GM18519 (cell line): ENCODE data around the gene C2orf15.
"Not testable (repeated sequence)": the region's sequence is repeated elsewhere in the genome, so short reads cannot be mapped to it uniquely, and the experiment has no call there.

ENCODE experiments used
- ATAC-seq: cut with Tn5 transposase; IDR thresholded peaks from one replicate; pipeline ENCODE4 v1.9.1; 2021; ENCODE audit warnings: mild to moderate bottlenecking, moderate library complexity; ENCODE audit not compliant: unreplicated experiment, low FRiP score

C2orf15 gene

GRCh38 chr2:99159594-99159993 is 18.1 kb downstream of the C2orf15 start:
- ATAC-seq: no peak

- no peak for ATAC-seq
These were observed 24.7 kb downstream of the C2orf15 start for GRCh38 chr2:99166218-99166617.

- no peak for ATAC-seq
These were observed 28.0 kb downstream of the C2orf15 start for GRCh38 chr2:99169534-99169933.

- ATAC-seq: no peak
These were observed 30.1 kb downstream of the C2orf15 start for GRCh38 chr2:99171377-99172140.

GRCh38 chr2:99180755-99181623 is 39.5 kb downstream of the C2orf15 start, which contains the start of the genes MITD1 and MRPL30:
MITD1 (minus strand) TSS chr2:99181058; CDS start chr2:99180981, 77 bp downstream.
MRPL30 (plus strand) TSS chr2:99181184; CDS start chr2:99186204, 5,020 bp downstream.
- ATAC-seq: peak; percentile 68

GRCh38 chr2:99181624-99182000 is 40.1 kb downstream of the C2orf15 start:
- ATAC-seq: no peak

- ATAC-seq: no peak
These were observed 41.5 kb downstream of the C2orf15 start for GRCh38 chr2:99183025-99183424.

- ATAC-seq: no peak
These were observed 43.3 kb downstream of the C2orf15 start for GRCh38 chr2:99184811-99185210.

GRCh38 chr2:99187011-99187410 is 45.5 kb downstream of the C2orf15 start:
- no peak for ATAC-seq

- ATAC-seq: no peak
These were observed 46.9 kb downstream of the C2orf15 start for GRCh38 chr2:99188357-99188756.

- no peak for ATAC-seq
These were observed 49.0 kb downstream of the C2orf15 start for GRCh38 chr2:99190548-99190947.

GRCh38 chr2:99192364-99192763 is 50.9 kb downstream of the C2orf15 start:
- ATAC-seq: not testable (repeated sequence)

GRCh38 chr2:99198103-99198841 is 56.8 kb downstream of the C2orf15 start:
- ATAC-seq: no peak

- no peak for ATAC-seq
These were observed 58.7 kb downstream of the C2orf15 start for GRCh38 chr2:99200076-99200800.
